ENCODE measurements around the gene SLC5A12. TPM values are rescaled to one million over a fixed set of nuclear protein-coding genes. Genes with fewer than 3 reads are reported as not detected.
"Not testable (repeated sequence)": the region's sequence is repeated elsewhere in the genome, so short reads cannot be mapped to it uniquely, and the experiment has no call there.

The SLC5A12 gene
- total RNA-seq, 1 donor from 2014 or later, result 1.4 TPM

DNA sequence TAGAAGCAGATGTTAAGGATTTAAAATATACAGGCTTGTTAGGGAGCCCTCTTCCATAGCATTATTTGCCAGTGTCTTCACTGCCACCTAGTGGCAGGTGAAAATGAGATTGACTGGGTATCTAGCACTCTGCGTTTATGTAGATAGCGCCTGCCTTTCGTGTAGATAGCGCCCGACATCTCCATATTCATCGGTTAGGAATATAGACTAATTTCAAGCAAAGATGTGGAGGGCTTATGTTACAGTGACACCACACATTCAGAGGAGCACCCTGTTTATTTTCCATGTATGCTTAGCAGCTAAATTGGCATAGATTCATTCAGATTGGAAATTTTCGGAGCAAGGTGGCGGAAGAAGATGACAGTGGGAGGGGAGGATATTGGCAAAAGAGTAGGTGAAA, 72.0 kb downstream of the SLC5A12 start:
- H3K27me3 Mint-ChIP-seq (ENCODE audit: low read depth), result peaks cover 11% of the 10 kb centered on the region
- DNase-seq (ENCODE audit: low spot score), result no peak
- TF ChIP-seq, protein P1, sequence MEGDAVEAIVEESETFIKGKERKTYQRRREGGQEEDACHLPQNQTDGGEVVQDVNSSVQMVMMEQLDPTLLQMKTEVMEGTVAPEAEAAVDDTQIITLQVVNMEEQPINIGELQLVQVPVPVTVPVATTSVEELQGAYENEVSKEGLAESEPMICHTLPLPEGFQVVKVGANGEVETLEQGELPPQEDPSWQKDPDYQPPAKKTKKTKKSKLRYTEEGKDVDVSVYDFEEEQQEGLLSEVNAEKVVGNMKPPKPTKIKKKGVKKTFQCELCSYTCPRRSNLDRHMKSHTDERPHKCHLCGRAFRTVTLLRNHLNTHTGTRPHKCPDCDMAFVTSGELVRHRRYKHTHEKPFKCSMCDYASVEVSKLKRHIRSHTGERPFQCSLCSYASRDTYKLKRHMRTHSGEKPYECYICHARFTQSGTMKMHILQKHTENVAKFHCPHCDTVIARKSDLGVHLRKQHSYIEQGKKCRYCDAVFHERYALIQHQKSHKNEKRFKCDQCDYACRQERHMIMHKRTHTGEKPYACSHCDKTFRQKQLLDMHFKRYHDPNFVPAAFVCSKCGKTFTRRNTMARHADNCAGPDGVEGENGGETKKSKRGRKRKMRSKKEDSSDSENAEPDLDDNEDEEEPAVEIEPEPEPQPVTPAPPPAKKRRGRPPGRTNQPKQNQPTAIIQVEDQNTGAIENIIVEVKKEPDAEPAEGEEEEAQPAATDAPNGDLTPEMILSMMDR (IDR thresholded peaks at IDR 0.05), result peak; percentile 87
- no peak overlapping the region for H3K27ac Mint-ChIP-seq (ENCODE audit: unreplicated experiment)
- H3K9me3 Mint-ChIP-seq (ENCODE audit: low read depth), result no peaks in the 10 kb centered on the region
- no peak overlapping the region for H3K4me3 Mint-ChIP-seq (ENCODE audit: unreplicated experiment)
- no peaks in the 10 kb centered on the region for H3K4me1 Mint-ChIP-seq (ENCODE audit: low read depth)
- no peaks in the 10 kb centered on the region for H3K36me3 Mint-ChIP-seq (ENCODE audit: low read depth)

DNA sequence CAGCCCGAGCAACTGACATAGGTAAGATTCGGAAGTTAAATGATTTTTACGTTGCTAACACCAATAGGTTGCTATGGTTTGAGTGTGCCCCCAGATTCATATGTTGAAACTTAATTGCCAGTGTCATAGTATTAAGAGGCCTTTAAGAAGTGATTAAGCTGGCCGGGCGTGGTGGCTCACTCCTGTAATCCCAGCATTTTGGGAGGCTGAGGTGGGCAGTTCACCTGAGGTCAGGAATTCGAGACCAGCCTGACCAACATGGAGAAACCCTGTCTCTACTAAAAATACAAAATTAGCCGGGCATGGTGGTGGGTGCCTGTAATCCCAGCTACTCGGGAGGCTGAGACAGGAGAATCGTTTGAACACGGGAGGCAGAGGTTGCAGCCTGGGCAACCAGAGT, 78.5 kb downstream of the SLC5A12 start:
- not testable (repeated sequence) for DNase-seq (ENCODE audit: low spot score); H3K4me3 Mint-ChIP-seq (ENCODE audit: unreplicated experiment); H3K27me3 Mint-ChIP-seq (ENCODE audit: low read depth); H3K27ac Mint-ChIP-seq (ENCODE audit: unreplicated experiment); H3K4me1 Mint-ChIP-seq (ENCODE audit: low read depth); H3K9me3 Mint-ChIP-seq (ENCODE audit: low read depth); H3K36me3 Mint-ChIP-seq (ENCODE audit: low read depth)

GRCh38 chr11:26632691-26633159, 89.1 kb downstream of the SLC5A12 start:
- Mint-ChIP-seq H3K27ac (ENCODE audit: unreplicated experiment) (no peak overlapping the region), H3K9me3 (ENCODE audit: low read depth) (no peaks in the 10 kb centered on the region), H3K4me3 (ENCODE audit: unreplicated experiment) (no peak overlapping the region), H3K27me3 (ENCODE audit: low read depth) (no peaks in the 10 kb centered on the region), H3K36me3 (ENCODE audit: low read depth) (no peaks in the 10 kb centered on the region), H3K4me1 (ENCODE audit: low read depth) (no peaks in the 10 kb centered on the region)
- DNase-seq (ENCODE audit: low spot score), result no peak
- TF ChIP-seq, protein P1 (IDR thresholded peaks at IDR 0.05), result no peak

GRCh38 chr11:26626346-26626745, 95.5 kb downstream of the SLC5A12 start:
- no peak overlapping the region for H3K27ac Mint-ChIP-seq (ENCODE audit: unreplicated experiment)
- no peak for DNase-seq (ENCODE audit: low spot score)
- H3K9me3 Mint-ChIP-seq (ENCODE audit: low read depth), result no peaks in the 10 kb centered on the region
- no peaks in the 10 kb centered on the region for H3K27me3 Mint-ChIP-seq (ENCODE audit: low read depth)
- no peak overlapping the region for H3K4me3 Mint-ChIP-seq (ENCODE audit: unreplicated experiment)
- H3K36me3 Mint-ChIP-seq (ENCODE audit: low read depth), result no peaks in the 10 kb centered on the region
- TF ChIP-seq, protein P1 (IDR thresholded peaks at IDR 0.05), result no peak
- H3K4me1 Mint-ChIP-seq (ENCODE audit: low read depth), result peaks cover 9% of the 10 kb centered on the region

GRCh38 chr11:26623076-26623659, 98.7 kb downstream of the SLC5A12 start:
- Mint-ChIP-seq H3K36me3 (ENCODE audit: low read depth) (no peaks in the 10 kb centered on the region), H3K4me3 (ENCODE audit: unreplicated experiment) (no peak overlapping the region), H3K9me3 (ENCODE audit: low read depth) (no peaks in the 10 kb centered on the region), H3K4me1 (ENCODE audit: low read depth) (peaks cover 22% of the 10 kb centered on the region), H3K27me3 (ENCODE audit: low read depth) (no peaks in the 10 kb centered on the region), H3K27ac (ENCODE audit: unreplicated experiment) (no peak overlapping the region)
- no peak for DNase-seq (ENCODE audit: low spot score)
- TF ChIP-seq, protein P1 (IDR thresholded peaks at IDR 0.05), result no peak

DNA sequence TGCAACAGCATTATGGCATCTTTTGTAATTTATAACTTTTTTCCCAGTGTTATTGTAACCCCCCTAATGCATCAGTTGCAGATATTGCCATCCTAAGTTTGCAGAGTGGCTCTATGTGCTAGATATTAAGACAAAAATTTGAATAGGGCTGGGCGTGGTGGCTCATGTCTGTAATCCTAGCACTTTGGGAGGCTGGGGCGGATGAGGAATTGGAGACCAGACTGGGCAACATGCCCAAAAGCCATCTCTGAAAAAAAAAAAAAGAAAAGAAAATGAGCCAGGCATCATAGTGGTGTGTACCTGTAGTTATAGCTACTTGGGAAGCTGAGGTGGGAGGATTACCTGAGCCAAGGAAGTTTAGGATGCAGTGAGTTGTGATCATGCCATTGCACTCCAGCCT, 99.7 kb downstream of the SLC5A12 start:
- Mint-ChIP-seq H3K27me3 (ENCODE audit: low read depth) (no peaks in the 10 kb centered on the region), H3K36me3 (ENCODE audit: low read depth) (no peaks in the 10 kb centered on the region), H3K4me3 (ENCODE audit: unreplicated experiment) (no peak overlapping the region), H3K27ac (ENCODE audit: unreplicated experiment) (no peak overlapping the region), H3K9me3 (ENCODE audit: low read depth) (no peaks in the 10 kb centered on the region), H3K4me1 (ENCODE audit: low read depth) (peaks cover 23% of the 10 kb centered on the region)
- no peak for DNase-seq (ENCODE audit: low spot score)
- TF ChIP-seq, protein P1 (IDR thresholded peaks at IDR 0.05), result no peak

Measured in chondrocyte (in vitro differentiated cells).